Right lobe of liver (tissue), 6 donors: ENCODE results near the gene RPS5. TPM values are rescaled to one million over a fixed set of nuclear protein-coding genes. Genes with fewer than 3 reads are reported as not detected.

Source experiments
- ATAC-seq, 4 donors: fragments of 200-7000 bp; cut with Tn5 transposase; one replicate each; pipeline ENCODE4 v1.9.1; 2020; ENCODE audit warnings: mild to moderate bottlenecking in 4 of 4, moderate library complexity in 4 of 4
- DNase-seq, 3 donors: peaks; one replicate each; pipeline ENCODE4 v3.0.0-alpha.2; 2020
- H3K27ac ChIP-seq, 3 donors: fragments of 200-600 bp; one replicate each; pipeline ENCODE4 v1.8.0; 2022
- H3K27me3 ChIP-seq, 2 donors: fragments of 200-600 bp; one replicate each; pipeline ENCODE4 v1.8.0; 2022
- H3K36me3 ChIP-seq, 4 donors: fragments of 200-600 bp; sonication (generic) in 1 of 4; one replicate each; pipeline versions ENCODE4 v1.5.1 to v1.8.0; 2017 to 2022; ENCODE audit warnings: control low read depth in 1 of 4
- H3K4me1 ChIP-seq, 4 donors: fragments of 200-600 bp; sonication (generic) in 1 of 4; one replicate each; pipeline versions ENCODE4 v1.5.1 to v1.8.0; 2017 to 2022; ENCODE audit warnings: control low read depth in 1 of 4
- H3K4me3 ChIP-seq, 3 donors: fragments of 200-600 bp; one replicate each; pipeline ENCODE4 v1.8.0; 2022
- H3K9me3 ChIP-seq, 4 donors: fragments of 200-600 bp; sonication (generic) in 1 of 4; one replicate each; pipeline versions ENCODE4 v1.5.1 to v1.8.0; 2017 to 2022; ENCODE audit warnings: control low read depth in 1 of 4
- CTCF ChIP-seq, 4 donors: fragments of 200-600 bp in 3 of 4; fragments of 450-650 bp in 1 of 4; IDR thresholded peaks; one replicate each; pipeline versions ENCODE4 v1.5.1 to v1.8.0; 2016 to 2022; ENCODE audit warnings: antibody characterized with exemption in 4 of 4, mild to moderate bottlenecking in 2 of 4
- POLR2A ChIP-seq: fragments of 450-650 bp; IDR thresholded peaks from one replicate; pipeline ENCODE4 v1.6.1; 2017; ENCODE audit warnings: antibody characterized with exemption, mild to moderate bottlenecking
- WGBS: methylation state at CpG from one replicate; pipeline ENCODE4 v1.1.6; 2018; ENCODE audit warnings: low coverage, low lambda C conversion rate; ENCODE audit not compliant: insufficient coverage; ENCODE audit errors: missing lambda C conversion rate; 5-methylcytosine and 5-hydroxymethylcytosine counted together
- intact Hi-C, 2 donors: fragments of 100-400 bp; cut with DNase I; formaldehyde crosslinking; loops; one replicate each; pipeline versions ENCODE4 v1.11.2 to v1.14.1; 2022
- total RNA-seq, 6 experiments: library from RNA; depleted of rRNA in 2 of 6; stranded (reverse); fragments of >200 nt in 2 of 6; fragmentation: NEBNext Ultra II Directional in 3 of 6; extraction: Animal tissue kit (Norgen Biotek cat#: 25700) in 3 of 6; gene quantifications; one replicate each; pipeline versions ENCODE4 v1.1.0 to v1.2.4, GENCODE V29; 2016 to 2023
- donor health status: DM: no; HTN: yes; CAD: no.
- donor health status: DM: no; HTN: no; CAD: no.
- donor health status: DM: no; HTN: no; CAD: no.
- donor health status: DM: no; HTN: yes; CAD: no.
- donor health status: DM: no; HTN: yes; CAD: no.

The RPS5 gene
- total RNA-seq, 6 experiments from 2014 or later, result 274 to 637 (median 304) TPM

- Histone ChIP-seq H3K27me3 (no peaks in the 10 kb centered on the region), H3K36me3 (peaks cover 0 to 24% (median 17%) of the 10 kb centered on the region in 4 donors), H3K4me3 (no peak overlapping the region), H3K9me3 (no peaks in the 10 kb centered on the region), H3K4me1 (peaks cover 0 to 6% (median 3%) of the 10 kb centered on the region in 4 donors), H3K27ac (no peak overlapping the region)
- intact Hi-C loops, result no loop called here
- ATAC-seq (no peak), DNase-seq (no peak)
- WGBS, result 67% methylated on average over 1 of the region's 58 CpGs
- TF ChIP-seq CTCF (IDR thresholded peaks at IDR 0.05) (no peak), POLR2A (no peak)
Measured at GRCh38 chr19:58396691-58397532, 9.8 kb downstream of the RPS5 start.

DNA sequence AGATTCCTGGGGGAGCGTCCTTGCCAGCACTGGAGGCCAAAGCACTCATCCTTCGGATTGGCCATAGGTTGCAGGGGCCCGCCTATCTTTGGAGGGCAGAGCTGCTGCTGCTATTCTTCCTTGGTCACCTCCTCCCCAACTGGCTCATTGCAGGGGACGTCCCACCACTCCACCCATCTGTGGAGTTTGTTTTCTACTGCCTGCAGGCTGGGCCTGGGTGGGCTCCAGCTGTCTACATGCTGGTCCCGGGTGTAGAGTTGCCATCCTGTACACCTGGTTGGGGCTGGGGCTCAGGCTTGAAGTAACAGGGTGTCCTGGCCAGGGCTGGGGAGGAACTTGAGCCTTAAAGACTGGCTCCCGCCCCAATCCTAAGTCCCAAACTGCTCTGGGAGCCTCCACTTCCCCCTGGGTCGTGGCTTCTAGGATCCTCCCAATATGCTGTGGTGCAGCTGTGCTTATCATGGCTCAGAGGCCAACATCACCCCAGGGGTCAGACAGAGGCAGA, 10.5 kb downstream of the RPS5 start:
- DNase-seq, result no peak
- Histone ChIP-seq H3K27me3 (no peaks in the 10 kb centered on the region), H3K4me3 (no peak overlapping the region), H3K27ac (no peak overlapping the region), H3K36me3 (peaks cover 0 to 23% (median 16%) of the 10 kb centered on the region in 4 donors), H3K4me1 (peaks cover 0 to 10% (median 5%) of the 10 kb centered on the region in 4 donors), H3K9me3 (no peaks in the 10 kb centered on the region)
- intact Hi-C loops, result no loop called here
- no CpG with 5 or more reads among the region's 7 CpGs for WGBS
- TF ChIP-seq POLR2A, result no peak
- TF ChIP-seq CTCF (IDR thresholded peaks at IDR 0.05), result no peak
- no peak for ATAC-seq

GRCh38 chr19:58398087-58398486, 11.0 kb downstream of the RPS5 start:
- no peak for ATAC-seq

DNA sequence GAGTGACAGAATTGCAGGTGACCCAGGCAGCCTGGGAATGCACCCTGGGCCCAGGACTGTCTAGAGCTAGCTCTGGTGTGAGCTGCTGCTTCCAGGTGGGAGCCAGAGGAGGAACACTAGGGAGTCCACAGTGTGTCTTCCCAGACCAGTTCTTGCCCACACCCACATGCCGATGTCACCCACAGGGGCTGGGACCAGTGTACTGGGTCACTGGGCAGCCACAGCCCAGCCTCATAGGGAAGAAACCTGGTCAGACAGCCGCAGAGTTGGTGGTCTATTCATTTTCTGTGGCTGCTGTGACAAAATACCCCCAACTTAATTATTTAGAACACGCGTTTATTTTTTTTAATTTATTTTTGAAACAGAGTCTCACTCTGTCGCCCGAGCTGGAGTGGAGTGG, 11.5 kb downstream of the RPS5 start:
- Histone ChIP-seq H3K9me3 (no peaks in the 10 kb centered on the region), H3K27ac (no peak overlapping the region), H3K4me1 (peaks cover 0 to 10% (median 5%) of the 10 kb centered on the region in 4 donors), H3K4me3 (no peak overlapping the region), H3K36me3 (peaks cover 0 to 14% (median 9%) of the 10 kb centered on the region in 4 donors), H3K27me3 (no peaks in the 10 kb centered on the region)
- intact Hi-C loops, result no loop called here
- no peak for DNase-seq
- ATAC-seq, result no peak
- 100% methylated on average over 5 of the region's 6 CpGs for WGBS
- TF ChIP-seq POLR2A, result no peak
- TF ChIP-seq CTCF (IDR thresholded peaks at IDR 0.05), result no peak

More at GRCh38 chr19:58398087-58398486, 11.0 kb downstream of the RPS5 start:
- no peaks in the 10 kb centered on the region for H3K9me3 ChIP-seq
- DNase-seq, result no peak
- TF ChIP-seq POLR2A (no peak), CTCF (IDR thresholded peaks at IDR 0.05) (no peak)
- H3K4me3 ChIP-seq, result no peak overlapping the region
- peaks cover 0 to 10% (median 5%) of the 10 kb centered on the region in 4 donors for H3K4me1 ChIP-seq
- H3K27me3 ChIP-seq, result no peaks in the 10 kb centered on the region
- WGBS, result 69% methylated on average over 2 of the region's 4 CpGs
- peaks cover 0 to 18% (median 12%) of the 10 kb centered on the region in 4 donors for H3K36me3 ChIP-seq
- no peak overlapping the region for H3K27ac ChIP-seq
- intact Hi-C loops, result no loop called here
